Measurements from ENCODE around the gene ARL5C.
"Not testable (repeated sequence)": the region's sequence is repeated elsewhere in the genome, so short reads cannot be mapped to it uniquely, and the experiment has no call there.

The ARL5C gene

DNA sequence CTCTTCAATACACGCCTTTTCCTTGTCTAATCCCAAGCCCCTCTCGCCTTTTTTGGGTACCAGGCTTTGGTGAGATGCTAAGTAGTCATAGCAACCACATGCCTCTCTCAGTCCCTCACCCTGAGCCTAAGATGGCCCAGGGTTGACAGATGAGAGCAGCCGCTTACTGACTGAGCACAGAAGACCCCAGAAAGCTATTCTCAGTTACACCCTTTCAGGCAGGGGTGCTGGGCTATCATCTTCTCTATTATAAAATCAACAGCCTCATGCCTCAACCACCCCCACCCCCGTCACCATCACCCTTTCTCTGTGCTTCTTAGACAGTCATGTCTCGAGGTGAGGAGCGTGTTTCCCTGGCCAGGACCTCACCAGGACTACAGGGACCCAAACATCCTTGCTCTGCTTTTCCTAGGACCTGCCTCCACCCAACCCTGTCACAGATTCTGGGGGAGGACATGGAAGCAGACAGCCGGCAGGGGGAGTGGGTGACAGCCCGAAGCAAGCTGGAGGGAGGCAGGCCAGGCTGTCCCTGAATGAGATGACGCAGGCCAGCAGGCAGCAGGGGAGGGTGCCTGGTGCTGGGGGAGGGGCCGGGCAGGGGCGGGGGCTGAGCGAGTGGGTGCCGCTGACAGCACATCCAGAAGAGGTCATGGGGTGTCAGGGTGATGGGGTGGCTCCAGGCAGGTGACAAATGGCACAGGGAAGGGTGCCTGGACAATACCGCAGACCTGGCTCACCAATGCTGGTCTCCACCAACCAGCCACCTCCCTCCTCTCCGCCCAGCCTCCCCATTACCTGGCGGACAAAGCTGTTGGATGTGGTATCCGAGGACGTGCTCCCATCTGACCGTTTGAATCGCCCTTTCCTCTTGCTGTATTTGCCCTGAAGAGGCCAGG lies 28.4 kb upstream of the ARL5C start:
- DNase-seq (ENCODE audit: low read depth) = no peak

DNA sequence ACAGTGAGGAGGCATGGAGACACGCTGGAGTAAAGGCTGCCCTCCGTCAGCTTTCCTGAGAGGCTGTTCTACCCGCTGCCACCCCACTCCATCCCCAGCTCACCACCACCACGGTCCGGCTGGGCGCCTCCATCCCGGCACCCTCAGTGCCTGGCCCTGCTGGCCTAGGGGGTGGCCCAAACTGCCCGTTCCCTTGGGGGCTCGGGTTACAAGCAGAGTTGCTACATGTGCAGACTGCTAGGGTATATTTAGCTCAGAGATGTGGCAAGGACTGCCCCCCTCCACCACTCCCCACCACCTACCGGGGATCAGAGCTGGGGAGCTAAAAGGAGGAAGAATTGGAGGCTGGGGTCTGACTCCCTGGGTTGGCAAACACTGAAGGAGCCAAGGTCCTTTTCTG lies 27.4 kb upstream of the ARL5C start:
- DNase-seq (ENCODE audit: low read depth) = no peak

DNA sequence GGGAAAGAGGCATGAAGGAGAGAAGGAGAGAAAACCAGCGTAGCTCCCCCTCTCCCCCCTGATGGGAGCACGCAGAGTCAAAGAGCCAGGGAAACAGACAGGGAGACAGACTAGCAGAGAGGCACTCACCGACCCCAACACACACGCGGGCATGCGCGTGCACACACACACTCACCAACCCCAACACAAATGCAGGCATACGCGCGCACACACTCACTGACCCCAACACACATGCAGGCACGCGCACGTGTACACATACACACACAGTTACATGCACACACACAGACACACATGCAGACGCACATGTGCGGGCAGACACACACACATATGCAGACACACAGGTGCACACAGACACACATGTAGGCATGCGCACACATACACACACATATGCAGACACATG lies 26.9 kb upstream of the ARL5C start:
- DNase-seq (ENCODE audit: low read depth) = no peak

DNA sequence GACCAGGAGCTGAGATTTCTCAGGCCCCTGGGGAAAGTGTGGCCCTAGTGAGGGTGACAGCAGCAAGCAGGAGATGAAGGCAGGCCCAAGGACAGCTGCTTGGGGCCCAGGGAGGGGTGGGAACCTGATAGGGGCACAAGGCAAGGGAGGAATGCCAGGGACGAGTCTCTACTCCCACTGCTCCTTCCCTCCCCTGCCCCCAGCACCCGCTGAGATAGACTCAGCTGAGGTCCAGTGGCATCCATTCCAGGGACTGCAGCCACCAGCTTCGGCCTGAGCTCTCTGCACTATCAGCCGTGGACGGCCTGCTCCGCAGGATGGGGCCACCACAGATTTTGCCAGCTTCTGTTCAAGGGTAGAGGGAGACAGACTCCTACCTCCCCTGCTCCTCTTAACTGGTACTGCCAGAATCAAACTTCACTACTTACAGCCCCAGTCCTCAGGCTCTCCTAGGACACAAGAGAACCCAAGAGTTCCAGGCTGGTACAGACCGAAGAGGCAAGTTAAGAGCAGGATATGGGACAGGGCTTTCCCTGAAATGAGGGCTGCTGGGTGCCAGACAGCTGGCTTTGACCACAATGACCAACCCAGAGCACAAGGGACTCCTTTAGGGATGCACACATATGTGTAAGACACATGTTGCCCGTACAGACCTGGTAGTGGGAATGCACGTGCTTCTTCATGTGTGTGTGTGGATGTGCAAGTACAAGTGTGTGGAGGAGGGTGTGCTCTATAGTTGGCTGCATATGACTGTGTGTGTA lies 26.0 kb upstream of the ARL5C start:
- no peak for DNase-seq (ENCODE audit: low read depth)

DNA sequence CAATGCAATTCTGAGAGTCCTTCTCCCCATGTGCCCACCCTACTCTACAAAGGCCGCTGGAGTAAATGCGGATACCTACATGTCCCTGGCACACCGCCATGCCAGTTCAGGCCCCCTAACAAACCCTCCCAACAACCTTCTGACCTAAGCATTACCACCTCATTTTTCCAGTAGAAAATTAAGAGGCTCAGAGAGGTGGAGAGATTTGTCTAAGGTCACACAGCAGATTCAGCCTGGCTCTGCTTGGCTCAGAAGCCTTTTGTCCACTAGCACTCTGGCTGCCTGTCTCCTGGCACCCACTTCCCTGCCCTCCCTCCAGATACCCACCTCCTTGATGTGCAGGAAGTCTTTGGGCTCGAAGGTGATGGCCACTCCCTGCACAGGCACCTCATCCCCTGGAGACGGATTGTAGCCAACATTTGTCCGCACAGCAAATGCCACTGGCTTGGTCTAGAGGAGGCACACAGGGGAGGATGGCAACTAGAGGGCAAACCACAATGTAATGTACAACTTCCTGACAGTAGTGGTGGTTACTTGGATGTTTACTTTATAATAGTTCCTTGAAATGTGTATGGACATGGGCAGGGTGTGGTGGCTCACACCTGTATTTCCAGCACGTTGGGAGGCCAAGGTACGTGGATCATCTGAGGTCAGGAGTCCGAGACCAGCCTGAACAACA lies 21.3 kb upstream of the ARL5C start:
- DNase-seq (ENCODE audit: low read depth) = no peak

DNA sequence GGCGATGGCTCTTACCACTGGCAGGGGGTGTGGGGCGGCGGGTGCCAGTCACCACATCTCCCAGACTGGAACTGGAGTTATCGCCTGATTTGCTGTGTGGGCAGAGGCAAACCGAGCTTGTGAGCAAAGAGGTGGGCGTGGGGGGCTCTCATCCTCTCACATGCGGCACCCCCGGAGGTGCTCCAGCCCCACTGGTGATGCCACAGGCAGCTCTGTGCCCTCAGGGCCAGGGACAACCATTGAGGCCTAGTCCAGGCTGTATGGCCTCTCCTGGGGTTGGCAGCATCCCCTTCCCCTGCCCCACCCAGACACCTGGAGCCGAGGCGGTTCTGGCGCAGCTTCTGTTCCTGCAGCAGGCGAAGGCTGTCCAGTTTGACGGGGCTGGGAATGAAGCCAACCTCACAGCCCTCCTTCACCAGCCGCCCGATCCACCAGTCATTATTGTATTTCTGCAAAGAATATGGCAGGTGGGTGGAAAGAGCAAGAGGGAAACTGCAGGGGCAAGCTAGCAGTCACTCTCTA lies 20.6 kb upstream of the ARL5C start:
- no peak for DNase-seq (ENCODE audit: low read depth)

DNA sequence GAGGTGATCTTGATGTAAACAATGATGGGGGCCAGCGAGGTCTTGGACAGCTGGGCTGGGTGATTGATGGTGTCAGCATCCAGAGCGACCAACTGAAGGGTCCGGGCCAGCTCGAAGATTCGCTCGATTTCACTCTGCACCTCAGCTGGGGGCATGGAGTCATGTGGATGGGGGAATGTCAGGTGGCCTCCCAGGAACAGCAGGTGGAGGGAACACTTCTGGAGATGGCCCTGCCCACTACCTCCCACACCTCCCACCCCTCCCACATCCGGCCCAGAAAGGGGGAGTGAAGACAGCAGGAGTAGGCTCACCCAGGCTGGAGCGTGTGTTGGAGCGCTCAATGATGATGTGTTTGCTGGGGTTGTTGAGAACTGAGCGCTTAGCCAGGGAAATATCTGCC lies 17.8 kb upstream of the ARL5C start:
- DNase-seq (ENCODE audit: low read depth) = no peak

DNA sequence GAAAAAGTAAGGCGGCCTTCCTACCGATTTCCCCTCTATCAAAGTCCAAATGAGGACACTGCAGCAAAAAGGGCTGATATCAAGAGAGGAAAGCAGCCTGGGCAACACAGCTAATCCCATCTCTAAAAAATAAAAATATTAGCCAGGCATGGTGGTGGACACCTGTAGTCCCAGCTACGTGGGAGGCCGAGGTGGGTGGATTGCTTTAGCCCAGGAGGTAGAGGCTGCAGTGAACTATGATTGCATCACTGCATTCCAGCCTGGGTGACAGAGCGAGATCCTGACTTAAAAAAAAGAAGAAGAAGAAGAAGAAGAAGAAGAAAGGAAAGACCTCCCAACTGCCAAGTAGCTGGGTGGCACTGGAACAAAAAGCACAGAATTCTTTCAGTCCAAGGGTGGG lies 17.1 kb upstream of the ARL5C start:
- DNase-seq (ENCODE audit: low read depth) = no peak

DNA sequence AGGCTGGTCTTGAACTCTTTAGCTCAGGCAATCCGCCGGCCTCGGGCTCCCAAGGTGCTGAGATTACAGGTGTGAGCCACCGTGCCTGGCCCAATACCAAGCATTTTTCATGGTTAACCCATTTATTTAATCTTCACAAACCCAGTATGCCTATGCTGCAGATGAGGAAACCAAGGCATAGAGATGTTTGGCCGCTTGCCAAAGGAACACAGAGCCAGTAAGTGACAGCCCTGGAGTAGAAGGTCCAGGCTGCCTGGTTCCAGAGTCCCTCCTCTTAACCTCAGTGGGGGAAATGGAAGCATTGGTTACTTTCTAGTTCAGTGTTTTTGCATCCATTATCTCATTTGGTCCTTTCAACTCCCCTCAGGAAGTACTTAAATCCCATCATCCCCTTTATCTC lies 15.3 kb upstream of the ARL5C start:
- no peak for DNase-seq (ENCODE audit: low read depth)

DNA sequence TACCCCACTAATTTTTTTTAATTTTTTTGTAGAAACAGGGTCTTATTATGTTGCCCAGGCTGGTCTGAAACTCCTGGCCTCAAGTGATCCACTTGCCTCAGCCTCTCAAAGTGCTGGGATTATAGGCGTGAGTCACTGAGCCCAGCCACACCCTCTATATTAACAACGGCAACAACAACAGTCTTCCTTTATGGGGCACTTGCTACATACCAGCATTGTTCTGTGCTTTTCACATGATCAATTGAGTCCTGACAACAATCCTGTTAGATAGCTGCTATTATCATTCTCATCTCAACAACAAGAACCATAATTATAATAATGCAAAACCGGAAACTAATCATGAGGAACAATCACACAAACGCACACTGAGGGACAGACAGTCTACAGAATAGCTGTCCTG lies 12.6 kb upstream of the ARL5C start:
- no peak for DNase-seq (ENCODE audit: low read depth)

DNA sequence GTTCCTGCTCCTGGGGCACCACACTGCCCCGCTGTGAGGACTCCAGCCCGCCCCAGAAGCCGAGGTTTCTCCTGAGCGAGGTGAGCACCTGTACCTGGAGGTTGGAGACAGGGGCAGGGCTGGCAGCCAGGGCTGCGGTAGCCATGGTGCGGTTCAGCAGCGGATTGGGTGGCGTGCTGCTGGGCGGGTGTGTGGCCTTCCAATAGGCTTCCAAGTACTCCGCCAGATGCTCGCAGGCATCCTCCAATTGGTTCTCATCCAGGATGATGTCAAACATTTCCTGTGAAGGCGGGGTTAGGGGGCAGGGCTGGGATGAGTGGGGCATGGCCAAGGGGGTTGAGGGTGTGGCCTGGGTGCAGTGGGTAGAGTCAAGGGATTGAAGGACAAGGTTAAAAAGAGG lies 11.3 kb upstream of the ARL5C start:
- DNase-seq (ENCODE audit: low read depth) = no peak

DNA sequence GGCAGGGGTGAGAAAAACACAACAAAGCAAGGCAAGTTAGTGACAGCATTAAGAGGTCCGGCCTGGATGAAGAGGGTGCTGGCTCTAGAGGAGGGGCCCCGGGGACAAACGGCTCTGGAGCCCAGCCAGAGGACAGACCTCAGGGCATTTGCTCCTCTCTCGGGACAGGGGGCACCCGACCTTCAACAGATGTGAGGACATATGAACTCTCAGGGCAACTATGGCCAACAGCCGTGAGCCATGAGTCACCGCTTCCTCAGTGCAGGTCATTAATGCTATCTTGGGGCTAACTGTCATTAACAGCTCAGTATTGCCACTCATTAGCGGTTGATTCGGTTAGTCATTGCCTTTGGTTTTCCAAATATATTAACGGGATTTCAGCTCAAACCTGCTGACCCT lies 9.7 kb upstream of the ARL5C start:
- no peak for DNase-seq (ENCODE audit: low read depth)

DNA sequence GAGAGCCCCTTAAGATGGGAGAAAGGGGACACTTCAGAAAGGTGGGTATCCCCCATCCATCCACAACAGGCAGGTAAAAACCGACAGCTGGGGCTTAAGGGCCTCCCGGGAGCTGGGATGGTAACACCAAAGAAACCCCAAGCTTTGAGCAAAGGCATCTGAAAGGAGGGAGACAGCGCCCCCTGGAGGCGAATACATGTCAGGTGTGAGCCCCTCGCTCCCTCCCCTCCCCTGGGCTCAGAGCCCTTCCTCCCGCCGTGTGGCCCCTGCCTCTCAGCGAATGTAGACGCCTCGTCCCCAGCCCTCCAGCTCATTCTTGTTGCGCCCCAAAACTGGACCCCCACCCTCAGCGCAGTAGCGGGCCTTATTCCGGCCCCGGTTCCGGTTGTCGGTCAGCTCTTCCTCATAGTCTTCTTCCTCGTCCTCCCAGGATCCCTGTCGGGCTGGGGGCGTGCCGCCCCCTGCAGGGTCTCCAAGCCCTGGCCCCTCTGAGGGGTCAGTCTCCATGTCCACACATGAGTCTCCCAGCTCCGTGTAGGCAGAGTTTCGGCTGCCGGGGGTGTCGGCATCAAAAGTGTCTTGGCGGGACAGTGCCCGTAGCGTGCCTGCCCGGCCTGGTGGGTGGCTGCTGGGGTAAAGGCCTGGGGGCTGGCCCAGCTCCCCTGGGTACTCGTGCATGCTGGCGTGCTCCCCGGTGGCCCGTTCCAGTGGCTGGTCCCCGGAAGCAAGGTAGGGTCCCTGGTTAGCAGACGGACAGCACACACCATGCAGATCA lies 9.1 kb upstream of the ARL5C start:
- DNase-seq (ENCODE audit: low read depth) = peak; percentile 62

DNA sequence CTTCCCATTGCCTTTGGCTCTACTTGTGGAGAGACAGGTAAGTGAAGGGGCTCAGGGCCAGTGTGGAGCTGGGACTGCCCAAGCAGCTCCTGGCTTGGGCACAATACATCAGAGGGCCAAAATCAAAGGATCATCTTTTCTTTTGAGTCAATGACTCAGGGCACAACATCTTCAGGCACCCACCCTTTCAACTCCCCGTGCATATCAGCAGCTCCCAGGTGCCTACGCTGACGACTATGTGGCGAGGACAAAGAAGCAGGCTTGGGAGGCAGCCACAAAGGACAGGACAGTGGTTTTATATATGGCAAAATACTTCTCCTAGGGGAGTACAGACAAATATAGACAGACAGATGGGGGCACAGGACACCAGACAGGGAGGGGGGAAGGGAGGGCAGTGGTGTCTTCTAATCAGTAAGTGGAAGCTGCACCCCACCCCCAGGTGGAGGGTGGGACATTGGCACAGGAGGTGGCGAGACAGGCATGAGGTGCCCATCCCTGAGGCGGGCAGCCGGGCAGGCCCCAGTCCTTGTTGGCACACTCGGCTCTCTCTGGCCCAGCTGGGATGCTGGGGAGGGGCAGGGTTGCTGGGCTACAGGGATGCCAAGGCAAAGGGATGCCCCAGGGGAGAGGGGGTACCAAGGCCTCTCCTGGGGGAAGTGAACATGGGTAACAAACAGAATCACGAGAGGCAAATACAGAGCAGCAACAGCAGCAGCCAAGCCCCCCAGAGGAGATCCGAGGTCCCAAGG lies 7.7 kb upstream of the ARL5C start:
- DNase-seq (ENCODE audit: low read depth) = no peak

DNA sequence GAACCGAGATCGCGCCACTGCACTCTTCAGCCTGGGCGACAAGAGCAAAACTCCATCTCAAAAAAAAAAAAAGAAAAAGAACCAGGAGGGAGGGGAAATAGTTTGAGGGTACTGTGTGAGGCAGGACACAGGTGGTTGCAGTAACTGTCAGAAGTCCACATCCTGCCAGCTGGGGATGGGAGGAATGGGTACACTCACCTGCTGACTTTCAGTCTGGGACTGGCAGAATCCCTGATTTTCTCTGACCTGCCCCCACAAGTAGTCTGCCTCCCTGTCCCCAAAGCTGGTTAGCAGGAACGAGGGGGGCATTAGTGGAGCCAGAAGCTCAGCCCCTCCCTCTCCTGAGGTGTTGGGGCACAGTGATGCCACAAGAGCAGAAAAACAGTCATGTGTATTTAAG lies 7.1 kb upstream of the ARL5C start:
- DNase-seq (ENCODE audit: low read depth) = no peak

DNA sequence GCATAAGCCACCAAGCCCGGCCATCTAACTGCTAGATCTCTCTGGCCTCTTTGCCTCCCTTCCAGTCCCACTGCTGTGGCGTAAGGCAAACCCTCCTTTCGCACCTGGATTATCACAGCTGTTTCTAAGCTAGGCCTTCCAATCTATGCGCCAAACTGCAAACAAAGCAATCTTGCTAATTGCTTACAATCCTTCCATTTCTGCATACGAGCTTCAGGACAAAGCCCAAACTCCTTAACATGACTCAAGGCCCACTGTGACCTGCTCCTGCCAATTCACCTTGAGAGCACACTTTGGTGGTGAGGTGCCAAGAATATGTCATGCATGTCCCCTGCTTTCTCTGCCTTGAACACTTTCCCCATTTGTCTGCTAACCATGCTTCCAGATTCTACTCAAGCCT lies 6.0 kb upstream of the ARL5C start:
- DNase-seq (ENCODE audit: low read depth) = no peak

DNA sequence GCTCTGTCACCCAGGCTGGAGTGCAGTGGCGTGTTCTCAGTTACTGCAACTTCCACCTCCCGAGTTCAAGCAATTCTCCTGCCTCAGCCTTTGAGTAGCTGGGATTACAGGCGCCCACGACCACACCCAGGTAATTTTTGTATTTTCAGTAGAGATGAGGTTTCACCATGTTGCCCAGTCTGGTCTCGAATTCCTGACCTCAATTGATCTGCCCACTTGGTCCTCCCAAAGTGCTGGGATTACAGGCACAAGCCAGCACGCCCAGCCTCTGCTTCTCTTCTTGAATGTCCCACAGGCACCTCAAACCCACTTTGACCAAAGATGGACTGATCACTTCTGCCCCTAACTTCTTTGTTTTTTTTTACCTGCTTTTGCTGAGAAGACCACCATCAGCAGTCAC lies 4.6 kb upstream of the ARL5C start:
- no peak for DNase-seq (ENCODE audit: low read depth)

DNA sequence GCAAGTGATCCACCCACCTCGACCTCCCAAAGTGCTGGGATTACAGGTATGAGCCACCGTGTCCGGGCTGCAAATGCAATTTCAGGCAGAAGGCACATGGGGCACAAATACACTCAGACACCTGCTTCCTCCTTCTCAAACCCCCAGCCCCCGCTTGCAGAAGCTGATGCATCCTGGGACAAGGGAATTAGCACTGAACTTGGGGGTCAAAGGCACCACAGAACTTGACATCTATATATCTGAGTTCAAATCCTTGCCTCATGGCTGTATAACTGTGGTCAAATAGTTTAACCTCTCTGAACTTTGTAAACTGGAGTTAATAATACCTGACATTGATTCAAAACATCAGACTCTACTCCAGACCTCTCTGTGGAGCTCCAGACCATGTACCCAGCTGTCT lies 4.1 kb upstream of the ARL5C start:
- no peak for DNase-seq (ENCODE audit: low read depth)

DNA sequence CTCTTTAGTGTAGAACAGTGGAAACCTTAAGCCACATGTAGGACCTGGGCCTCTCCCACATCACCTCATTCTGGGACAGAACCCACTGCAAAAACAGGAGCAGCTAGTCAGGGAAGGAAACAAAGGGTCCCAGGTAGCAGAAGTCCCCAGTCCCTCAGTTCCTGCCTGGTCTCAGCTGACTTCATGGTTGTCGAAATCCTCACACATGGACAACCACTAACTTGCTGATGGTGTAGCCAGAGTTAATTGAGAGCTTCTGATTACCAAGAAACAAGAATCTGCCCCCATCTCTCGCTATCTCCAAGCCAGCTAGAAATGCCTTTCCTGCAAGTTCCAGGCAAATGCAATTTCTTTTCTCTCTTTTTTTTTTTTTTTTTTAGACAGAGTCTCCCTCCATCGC lies 3.6 kb upstream of the ARL5C start:
- no peak for DNase-seq (ENCODE audit: low read depth)

DNA sequence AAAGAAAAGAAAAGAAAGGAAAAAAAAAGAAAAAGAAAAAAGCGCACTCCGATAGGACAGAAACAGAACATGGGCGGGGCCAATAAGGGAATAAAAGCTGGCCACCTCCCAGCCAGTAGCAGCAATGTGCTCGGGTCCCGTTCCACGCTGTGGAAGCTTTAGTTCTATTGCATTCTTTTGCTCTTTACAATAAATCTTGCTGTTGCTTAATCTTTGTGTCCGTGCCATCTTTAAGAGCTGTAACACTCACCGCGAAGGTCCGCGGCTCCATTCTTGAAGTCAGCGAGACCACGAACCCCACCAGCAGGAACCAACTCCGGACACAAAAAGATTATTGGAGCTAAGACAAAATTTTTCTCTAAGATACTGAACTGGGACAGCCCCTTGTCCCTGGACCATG lies 3.1 kb upstream of the ARL5C start:
- no peak for DNase-seq (ENCODE audit: low read depth)

DNA sequence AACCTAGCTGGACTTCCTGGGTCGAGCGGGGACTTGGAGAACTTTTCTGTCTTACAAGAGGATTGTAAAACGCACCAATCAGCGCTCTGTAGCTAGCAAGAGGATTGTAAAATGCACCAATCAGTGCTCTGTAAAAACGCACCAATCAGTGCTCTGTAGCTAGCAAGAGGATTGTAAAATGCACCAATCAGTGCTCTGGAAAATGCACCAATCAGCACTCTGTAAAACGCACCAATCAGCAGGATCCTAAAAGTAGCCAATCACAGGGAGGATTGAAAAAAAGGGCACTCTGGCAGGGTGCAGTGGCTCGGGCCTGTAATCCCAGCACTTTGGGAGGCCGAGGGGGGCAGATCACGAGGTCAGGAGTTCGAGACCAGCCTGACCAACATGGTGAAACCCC lies 2.5 kb upstream of the ARL5C start:
- DNase-seq (ENCODE audit: low read depth) = not testable (repeated sequence)

All from stimulated activated CD4-positive, alpha-beta T cell treated with anti-CD3 and anti-CD28 coated beads, Interleukin-2, amount 100 ng/mL, for 4 hours (primary cell).